PC-3 (cell line): ENCODE results near the gene ABHD3.

Source experiments
- EZH2phosphoT487 ChIP-seq: fragments of 300-600 bp; sonication (generic); IDR thresholded peaks from 2 replicates; pipeline ENCODE4 v1.6.1; 2018; ENCODE audit warnings: mild to moderate bottlenecking, antibody characterized with exemption, low read length, borderline replicate concordance
- TF ChIP-seq, protein P1 (sequence below): fragments of 300-600 bp; sonication (generic); conservative IDR thresholded peaks from 2 replicates; pipeline ENCODE4 v1.5.1; 2017; ENCODE audit warnings: antibody characterized with exemption, low read depth, mild to moderate bottlenecking, low read length

DNA sequence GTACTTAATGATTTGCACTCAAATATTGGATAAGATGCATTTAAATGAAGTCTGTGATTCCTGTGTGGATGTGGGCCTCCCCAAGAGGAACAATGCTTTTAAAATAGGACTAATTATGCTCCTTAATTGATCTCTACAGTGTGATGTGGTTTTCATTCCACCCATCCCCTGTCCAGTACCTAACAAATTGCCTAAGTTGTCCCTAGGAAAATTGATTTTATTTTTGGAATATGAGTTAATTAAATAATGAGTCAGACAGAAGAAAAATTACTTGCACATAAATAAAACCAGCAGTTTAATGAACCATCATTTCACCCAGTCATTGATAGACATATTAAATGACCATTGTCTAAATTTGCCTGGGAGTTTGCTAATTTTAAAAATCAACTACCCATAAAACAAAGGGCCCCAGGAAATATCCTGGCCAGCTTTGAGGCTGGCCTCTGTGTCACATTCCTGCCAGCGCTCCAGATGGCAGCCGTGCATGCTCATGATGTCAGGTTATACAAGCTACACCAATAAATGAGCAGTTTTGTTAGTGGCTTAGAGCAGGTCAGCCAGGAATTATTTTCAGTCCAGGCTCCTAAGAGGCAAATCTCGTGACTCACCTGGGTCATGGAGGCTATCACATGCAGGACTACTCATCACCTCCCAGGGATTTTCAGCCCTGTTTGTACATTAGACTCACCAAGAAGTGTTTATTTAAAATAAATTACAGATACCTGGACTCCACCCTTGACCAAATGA, 31.9 kb downstream of the ABHD3 start:
- TF ChIP-seq, protein P1, sequence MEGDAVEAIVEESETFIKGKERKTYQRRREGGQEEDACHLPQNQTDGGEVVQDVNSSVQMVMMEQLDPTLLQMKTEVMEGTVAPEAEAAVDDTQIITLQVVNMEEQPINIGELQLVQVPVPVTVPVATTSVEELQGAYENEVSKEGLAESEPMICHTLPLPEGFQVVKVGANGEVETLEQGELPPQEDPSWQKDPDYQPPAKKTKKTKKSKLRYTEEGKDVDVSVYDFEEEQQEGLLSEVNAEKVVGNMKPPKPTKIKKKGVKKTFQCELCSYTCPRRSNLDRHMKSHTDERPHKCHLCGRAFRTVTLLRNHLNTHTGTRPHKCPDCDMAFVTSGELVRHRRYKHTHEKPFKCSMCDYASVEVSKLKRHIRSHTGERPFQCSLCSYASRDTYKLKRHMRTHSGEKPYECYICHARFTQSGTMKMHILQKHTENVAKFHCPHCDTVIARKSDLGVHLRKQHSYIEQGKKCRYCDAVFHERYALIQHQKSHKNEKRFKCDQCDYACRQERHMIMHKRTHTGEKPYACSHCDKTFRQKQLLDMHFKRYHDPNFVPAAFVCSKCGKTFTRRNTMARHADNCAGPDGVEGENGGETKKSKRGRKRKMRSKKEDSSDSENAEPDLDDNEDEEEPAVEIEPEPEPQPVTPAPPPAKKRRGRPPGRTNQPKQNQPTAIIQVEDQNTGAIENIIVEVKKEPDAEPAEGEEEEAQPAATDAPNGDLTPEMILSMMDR: 0 out of 2 replicates have a peak, but pooled peaks have one; percentile 8
- TF ChIP-seq EZH2phosphoT487: no peak
